HG02973 (cell line): ENCODE measurements around the gene FRMD4A.

ENCODE experiments used
- ATAC-seq: cut with Tn5 transposase; IDR thresholded peaks from one replicate; pipeline ENCODE4 v1.9.1; 2021; ENCODE audit warnings: moderate library complexity; ENCODE audit not compliant: unreplicated experiment

The FRMD4A gene

DNA sequence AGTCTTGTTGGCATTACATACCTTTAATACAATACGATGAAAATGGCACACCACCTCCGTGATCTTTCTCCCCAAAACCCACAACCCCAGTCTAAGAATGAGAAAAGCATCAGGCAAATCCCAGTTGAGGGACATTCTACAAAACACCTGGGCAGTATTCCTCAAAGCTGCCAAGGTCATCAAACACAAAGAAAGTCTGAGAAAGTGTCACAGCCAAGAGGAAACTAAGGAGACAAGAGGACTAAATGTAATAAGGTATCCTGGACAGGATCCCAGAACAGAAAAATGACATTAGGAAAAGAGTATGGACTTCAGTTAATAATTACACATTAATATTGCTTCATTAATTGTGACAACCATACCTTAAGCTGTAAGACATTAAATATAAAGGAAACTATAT is 14.5 kb upstream of the FRMD4A start:
- ATAC-seq = no peak

DNA sequence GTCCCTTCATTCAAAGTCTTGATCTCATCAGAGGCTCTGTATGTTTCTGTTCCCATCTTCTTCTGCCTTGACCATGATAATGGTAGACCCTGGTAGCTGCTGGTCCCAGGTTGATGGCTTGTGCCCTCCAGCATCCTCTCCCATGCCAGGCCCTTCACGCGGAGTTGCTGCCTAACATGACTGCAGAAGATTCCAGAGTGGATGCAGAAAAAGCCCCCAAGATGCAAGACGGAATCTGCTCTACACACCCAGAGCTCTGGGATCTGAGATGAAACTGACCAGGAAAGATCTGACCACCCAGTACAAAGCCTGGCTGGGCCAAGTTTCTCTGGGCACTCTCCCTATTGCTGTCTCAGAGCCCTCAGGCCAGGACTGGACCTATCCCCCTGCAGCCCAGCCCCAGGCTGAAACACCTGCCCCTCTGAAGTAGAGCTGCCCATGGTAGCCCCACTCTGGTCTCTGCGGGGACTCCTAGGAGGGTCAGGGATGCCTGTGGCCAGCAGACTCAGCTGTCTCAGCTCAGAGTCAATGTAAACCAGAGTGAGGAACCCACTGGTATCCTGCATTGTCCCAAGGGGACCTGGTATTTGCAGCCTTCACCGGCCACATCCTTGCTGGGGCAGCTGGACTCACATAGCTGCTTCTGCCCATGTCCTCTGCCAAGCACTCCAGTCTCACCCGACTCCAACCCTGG is 9.5 kb upstream of the FRMD4A start:
- ATAC-seq = no peak

DNA sequence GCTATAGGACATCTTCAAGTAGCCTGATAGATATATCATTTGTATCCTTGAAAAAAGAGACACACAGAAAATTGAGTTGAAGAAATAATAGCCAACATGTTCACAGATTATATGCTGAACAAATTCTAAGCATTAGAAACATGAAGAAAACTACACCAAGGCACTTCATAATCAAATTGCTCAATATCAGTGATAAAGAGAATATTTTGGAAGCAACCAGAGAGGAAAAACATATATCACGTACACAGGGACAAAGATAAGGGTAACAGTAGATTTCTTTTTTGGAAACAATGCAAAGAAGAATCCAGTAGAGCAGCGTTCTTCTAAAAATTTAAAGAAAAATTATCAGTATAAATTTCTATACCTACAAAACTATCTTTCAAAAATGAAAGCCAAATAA is 6.0 kb upstream of the FRMD4A start:
- no peak for ATAC-seq

DNA sequence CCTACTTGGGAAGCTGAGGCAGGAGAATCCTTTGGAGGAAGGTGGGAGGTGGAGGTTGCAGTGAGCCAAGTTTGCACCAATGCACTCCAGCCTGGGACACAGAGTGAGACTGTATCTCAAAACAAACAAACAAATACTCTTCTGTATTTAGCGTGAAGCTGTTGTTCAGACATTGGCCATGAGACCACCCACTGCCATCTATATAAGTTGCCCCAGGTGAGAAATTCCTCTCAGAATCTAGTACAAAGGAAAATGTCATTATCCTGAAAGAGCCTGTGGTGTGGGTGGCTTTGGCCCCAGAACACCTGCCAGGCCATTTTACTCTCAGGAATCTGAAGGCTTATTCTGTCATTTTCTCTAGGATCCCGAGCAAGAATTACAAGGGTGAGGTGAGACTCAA is 4.0 kb upstream of the FRMD4A start:
- ATAC-seq = no peak

DNA sequence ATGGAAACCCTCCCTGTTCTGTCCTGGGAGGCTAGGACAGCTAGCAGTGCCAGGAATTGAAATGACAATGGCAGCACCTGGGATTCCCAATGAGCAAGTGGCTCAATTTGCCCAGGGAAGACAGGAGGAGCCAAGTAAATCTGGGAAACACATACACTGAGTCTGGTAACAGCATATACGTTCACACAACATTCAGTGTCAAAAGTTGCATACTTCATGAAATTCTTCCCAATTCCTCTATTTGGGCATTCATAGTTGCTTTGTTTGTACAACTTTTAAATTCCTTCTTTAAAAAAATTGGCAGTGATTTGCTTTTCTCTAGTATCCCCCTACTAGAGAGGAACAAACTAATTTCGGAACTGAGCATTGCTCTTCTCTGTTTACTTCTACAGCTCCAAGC is 2.9 kb upstream of the FRMD4A start:
- no peak for ATAC-seq

DNA sequence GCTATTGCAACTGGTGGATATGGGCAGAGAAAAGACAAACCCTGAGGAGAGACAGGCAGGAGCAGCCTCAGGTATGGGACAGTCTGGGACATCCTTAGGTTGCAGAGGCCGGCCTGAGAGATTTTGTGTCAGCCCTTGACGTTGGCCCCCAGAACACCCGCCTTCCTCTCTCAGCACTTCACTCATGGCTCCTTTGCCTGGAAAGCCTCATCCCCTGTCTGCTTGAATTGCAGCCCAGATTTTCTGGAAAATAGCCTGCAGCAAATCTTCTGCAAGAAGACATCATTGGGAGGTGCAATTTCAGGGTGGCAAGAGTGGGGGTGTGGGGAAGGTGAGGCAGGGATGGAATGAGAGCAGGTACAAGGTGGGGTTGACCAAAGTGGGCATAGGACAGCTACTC is 2.2 kb upstream of the FRMD4A start:
- no peak for ATAC-seq

DNA sequence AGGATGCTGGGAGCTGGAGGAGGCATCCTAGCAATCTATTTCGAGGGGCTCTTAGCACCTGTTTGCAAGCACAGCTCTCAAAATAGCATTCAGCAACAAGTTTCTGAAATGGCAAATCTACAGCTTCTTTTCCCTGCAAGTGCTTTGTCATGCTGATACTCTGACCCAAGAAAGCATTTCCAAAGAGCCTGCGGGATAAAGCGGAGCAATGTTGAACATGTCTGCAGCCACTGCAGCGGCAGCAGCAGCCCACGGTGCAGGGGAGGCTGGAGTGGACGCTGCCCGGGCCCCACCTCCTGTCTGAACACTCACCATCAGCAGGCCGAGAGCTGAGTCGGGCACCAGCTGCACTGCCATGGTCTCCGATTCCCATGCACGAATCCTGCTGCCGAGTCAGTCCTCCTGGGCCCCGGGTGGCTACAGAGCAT is 964 bp downstream of the FRMD4A start:
- no peak for ATAC-seq

DNA sequence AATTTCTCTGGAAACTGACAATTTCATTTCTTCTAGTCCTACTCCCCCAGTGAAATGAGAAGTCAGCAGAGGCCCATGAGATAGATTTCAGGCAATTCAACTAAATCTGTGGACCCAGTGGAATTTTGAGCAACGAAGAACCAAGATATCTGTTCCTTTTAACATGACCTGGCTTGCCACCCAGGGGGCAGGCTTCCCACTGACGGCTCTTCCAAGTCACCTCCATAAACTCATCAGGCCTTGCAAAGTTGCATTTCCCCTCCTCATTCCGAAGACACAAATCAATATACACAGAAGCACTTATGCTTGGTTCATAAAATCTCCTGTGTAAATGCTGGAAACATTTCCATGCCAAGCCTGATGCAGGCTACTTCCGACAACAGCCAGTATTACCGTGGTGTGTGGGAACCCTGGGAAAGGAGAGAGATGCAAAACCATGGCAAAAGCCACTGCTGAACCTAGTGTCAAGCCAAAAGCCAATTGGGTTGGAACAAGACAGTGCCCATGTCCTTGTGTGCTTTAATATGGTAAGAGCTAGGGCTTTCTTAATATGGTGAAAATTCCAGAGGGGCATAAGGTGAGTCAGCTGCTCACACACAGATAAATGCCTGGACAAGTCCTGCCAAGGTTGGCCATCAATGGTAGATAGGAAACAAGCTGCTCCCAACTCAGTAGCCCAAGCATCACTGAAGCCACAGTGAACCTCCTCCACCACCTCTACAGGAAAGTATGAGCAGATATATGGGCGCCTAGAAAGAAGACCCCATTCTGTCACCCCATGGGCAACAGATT is 1.6 kb downstream of the FRMD4A start:
- no peak for ATAC-seq

DNA sequence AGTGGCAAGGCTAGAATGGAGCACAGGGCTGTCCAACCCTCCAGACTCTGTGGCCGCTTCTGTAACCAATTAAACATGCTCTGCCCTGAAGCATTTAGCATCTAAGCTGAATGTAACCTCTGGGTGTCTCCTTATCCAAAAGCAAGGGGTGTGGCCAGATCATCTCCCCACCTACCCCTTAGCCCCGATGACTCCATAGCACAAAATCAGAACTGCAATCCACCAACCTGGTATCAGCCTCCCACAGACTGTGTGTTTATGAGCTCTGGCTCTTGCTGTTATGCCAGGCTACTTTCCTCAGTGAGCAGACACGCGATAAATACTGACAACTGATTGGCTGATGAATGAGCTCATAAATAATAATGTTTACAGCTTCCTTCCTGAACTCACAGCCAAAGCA is 3.2 kb downstream of the FRMD4A start:
- ATAC-seq = no peak

DNA sequence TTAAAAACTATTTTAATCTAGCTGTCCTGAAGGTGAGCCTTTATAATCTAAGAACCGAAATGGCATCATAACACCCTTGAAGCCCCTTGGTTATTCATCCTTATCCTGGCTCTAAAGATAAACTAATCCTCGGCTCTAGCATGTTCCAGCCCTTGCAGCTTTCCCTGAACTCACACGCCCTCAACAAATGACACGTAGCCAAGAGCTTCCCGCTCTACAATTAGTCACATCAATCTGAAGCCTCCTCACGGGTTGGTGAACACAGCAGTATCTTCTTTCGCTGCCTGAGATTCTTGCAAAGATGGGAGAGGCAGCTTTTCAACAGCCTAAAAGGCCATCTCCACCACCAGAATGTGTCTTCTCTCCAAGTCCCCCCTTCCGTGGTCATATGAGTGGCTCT is 4.1 kb downstream of the FRMD4A start:
- no peak for ATAC-seq

DNA sequence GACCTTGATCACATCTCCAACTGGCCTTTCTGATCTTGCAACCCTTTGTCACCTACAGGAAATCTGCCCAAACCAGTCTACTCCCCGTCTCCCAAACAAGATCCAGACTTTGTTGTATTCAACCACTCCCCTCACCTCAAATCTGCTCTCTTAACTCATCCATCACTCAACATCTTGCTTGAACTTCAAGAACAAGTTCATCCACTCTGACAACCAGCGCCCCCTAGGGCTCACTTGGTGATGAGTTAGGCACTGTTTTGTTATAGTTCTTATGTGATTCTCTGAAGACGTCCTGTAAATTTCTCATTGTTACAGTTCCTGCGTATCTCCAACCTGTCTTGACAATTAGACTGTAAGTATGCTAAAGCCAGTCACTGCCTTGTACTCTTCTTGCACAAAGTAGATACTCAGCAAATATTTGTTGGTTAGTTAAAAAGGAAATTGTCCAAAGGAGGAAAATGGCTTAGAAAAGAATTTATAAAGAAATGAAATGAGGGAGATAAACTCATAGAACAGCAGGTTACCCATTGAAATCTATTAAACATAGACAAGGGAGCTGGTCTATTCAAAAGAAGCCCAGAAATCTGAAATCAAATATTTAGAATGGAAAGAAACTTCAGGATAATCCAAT is 5.3 kb downstream of the FRMD4A start:
- no peak for ATAC-seq

DNA sequence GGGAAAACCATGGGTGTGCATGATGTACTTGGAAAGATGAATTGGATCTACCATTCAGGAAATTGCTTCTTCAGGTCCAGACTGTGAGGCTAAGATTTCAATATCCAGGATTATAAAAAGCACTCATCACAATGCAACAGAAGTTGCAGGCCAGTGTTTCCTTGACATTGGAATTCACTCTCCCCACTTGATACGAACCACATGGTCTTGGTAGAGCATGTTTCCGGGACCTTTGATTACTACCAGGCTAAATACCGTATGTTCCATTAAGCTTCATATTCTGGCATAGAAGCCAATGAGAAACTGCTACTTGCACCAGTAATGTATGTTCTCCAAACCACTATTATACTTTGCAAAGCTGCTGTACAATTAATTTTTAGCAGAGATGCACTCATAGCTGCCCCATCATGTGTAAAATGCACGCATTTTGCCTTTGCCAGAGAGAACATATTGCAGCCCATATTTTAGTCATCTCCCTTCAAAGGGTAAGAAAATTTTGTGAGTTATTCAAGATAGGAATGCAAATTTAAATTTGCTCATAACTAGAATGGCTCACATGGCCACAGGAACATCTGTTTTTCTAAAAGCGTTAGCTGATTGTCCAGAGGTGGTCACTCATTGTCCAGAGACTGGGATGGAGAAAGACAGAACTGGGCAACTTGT is 8.1 kb downstream of the FRMD4A start:
- no peak for ATAC-seq

DNA sequence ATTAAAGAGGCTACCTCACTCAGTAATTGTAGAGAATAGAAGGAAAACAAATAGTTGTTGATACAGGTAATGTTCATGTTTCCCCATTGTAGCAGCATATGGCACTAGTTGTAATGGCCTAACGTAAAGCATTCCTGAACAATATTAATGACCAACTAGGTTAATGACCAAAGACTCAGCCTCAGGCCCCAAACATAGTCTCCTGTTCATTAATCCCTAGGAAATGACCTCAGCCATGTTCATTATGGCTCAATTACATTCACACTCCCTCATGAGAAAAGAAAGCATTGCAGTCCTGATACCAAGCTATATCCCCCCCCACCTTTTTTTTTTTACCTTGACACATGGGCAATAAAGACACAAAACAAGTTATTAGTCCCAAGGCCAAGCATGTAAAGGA is 12.7 kb downstream of the FRMD4A start:
- no peak for ATAC-seq

DNA sequence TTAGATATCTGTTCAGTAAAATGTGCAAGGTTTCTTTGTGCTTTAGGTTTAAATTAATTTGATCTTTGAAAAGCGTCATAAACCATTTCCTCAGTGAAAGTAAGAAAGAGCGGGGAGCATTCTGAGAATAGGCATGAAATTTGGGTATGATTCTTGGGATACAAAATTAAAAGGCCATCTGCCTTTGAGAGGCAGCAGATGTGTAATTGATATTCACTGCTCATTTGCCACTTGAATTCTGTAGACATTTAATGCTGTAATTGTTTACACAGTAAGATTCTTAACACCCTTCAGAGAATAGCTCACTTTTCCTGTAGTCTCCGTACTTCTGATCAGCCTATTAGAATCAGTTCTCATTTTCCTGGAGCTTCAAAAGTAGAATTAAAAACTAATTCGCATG is 18.7 kb downstream of the FRMD4A start:
- no peak for ATAC-seq

DNA sequence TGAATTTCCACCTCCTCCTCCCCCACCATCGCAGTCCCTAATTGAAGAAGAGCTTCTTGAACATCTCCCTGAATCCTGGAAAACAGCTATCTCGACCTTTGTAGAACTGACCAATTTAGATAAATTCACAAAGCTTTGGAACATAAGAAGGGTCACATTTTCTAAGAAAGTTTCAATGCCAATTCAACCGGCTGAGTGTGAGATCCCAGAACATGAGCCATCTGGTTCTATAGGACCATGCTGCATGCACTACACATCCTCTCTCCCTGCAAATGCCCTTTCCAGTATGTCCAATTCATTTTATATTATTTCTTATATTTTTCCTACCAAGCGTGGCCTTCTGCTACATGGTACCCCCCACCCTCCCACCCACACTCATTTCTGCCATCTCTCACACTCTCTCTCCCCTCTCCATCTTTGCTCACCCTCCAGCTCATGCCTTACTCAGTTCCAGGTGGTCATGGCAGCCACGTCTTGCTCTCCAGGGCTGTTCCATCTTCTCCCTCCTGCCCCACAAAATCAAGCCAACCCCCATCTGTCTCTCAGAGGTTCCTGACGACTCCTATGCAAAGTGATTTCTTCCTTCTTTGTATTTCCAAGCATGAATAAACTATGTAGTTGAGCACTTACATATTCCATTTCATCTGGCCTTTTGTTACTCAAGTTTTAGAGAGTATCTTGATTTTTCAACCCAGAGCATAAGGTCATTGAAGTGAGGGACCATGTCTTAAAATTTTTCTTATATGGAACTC is 19.3 kb downstream of the FRMD4A start:
- no peak for ATAC-seq

DNA sequence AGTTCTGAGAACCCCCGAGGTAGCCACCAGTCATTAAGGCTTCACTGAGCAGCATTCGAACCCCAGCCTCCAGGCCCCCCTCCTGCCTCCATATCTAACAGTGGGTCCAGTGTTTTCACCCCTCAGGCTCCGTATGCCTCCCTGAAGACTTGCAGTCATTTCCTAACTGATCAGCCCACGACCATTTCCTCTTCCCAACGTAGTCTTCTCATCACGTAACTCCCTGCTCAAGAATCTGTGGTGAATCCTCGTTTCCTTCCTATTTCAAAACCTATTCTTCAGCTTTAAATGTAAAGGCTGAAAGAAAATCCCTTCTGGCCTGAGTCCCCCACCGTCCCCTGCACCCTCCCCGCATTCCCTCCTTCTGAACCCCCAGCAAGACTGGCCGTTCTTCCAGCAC is 21.1 kb downstream of the FRMD4A start:
- no peak for ATAC-seq

DNA sequence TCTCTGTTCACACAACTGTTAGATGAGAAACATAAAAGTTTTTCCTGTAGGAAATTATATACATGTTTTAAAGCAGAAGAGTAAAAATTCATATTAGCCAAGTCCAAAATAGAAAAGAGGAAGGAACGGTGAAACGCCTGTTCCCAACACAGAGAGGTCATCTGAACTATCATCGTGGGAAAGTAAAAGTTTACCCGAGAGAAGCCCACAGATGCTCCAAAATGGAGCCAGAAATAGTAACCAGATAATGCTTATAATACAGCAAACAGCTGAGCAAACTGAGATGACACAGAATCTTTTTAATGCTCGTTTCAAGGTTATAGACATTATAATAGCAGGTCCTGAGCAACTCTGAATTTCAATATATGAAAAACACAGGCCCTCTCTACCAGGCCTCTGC is 24.5 kb downstream of the FRMD4A start:
- no peak for ATAC-seq

DNA sequence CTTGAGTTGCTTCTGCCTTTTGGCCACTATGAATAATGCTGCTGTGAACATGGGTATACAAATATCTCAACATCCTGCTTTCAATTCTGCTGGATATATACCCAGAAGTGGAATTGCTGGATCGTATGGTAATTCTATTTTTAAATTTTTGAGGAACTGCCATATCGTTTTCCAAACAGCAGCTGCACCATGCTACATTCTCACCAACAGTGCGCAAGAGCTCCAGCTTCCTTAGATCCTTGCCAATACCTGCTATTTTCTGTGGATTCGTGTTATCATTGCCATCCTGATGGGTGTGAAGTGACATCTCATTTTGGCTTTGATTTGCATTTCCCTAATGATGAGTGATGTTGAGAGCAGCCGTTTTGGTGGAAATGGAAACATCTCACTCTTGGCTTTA is 26.7 kb downstream of the FRMD4A start:
- no peak for ATAC-seq

DNA sequence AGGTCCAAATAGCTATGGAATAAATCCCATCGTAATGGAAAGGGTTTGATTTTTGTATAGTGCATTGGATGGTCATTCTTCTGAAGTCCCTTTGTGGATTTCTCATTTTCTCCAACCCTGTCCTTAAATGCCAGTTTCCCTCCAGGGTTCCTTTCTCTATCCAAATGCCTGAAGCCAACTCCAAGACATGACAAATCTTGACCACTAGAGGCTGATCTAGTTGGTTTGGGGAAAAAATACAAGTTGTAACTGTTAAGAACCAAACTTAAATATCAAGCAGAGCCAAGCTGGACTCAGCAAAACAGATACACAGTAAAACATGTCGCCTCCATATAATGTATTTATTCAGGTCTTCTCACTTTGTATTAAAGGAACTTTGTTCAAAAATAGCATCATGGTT is 28.7 kb downstream of the FRMD4A start:
- no peak for ATAC-seq

DNA sequence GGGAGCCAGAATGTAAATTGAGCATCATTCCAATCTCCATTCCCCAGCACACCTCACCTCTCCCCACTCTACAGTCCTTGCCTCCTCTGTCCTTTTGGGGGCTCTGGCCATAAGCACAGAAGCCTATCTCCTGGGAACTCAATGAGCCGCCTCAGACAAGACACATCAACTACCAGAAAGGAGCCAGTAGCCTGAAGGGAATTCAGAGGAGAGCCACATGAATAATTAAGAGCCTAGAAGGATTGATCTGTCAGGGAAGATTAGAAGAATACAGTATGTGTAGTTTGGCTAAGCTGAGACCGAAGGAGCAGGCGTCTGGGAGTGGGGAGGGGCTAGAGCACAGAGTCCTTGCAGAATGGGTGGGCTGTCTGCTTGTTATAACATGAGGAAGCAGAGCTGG is 31.2 kb downstream of the FRMD4A start:
- no peak for ATAC-seq
